Measurements from ENCODE around the gene ZNF865.

Gene ZNF865

GRCh38 chr19:55636723-55637122, 31.3 kb downstream of the ZNF865 start:
- TF ChIP-seq SIN3A (IDR thresholded peaks at IDR 0.05; ENCODE audit: borderline replicate concordance, insufficient read depth, low read length) (no peak), TAF1 (IDR thresholded peaks at IDR 0.05; ENCODE audit: borderline replicate concordance, insufficient read depth, low read length) (no peak), POLR2AphosphoS5 (IDR thresholded peaks at IDR 0.05; ENCODE audit: low read depth, low read length) (no peak), FOXP2 (optimal IDR thresholded peaks at IDR 0.05; ENCODE audit: borderline replicate concordance, extremely low read depth, extremely low read length, insufficient read depth) (no peak), REST (IDR thresholded peaks at IDR 0.05; ENCODE audit: insufficient read depth in 1 of 2, low read depth in 2 of 2, low read length in 2 of 2) (no peak)

GRCh38 chr19:55637534-55637933, 32.1 kb downstream of the ZNF865 start:
- no peak for TF ChIP-seq FOXP2 (optimal IDR thresholded peaks at IDR 0.05; ENCODE audit: borderline replicate concordance, extremely low read depth, extremely low read length, insufficient read depth)
- no peak for TF ChIP-seq POLR2AphosphoS5 (IDR thresholded peaks at IDR 0.05; ENCODE audit: low read depth, low read length)
- no peak for TF ChIP-seq TAF1 (IDR thresholded peaks at IDR 0.05; ENCODE audit: borderline replicate concordance, insufficient read depth, low read length)
- TF ChIP-seq SIN3A (IDR thresholded peaks at IDR 0.05; ENCODE audit: borderline replicate concordance, insufficient read depth, low read length), result no peak
- TF ChIP-seq REST (IDR thresholded peaks at IDR 0.05; ENCODE audit: insufficient read depth in 1 of 2, low read depth in 2 of 2, low read length in 2 of 2), result no peak

- no peak for TF ChIP-seq POLR2AphosphoS5 (IDR thresholded peaks at IDR 0.05; ENCODE audit: low read depth, low read length)
Measured at GRCh38 chr19:55638864-55639359, 33.5 kb downstream of the ZNF865 start.

GRCh38 chr19:55640043-55640576, 34.7 kb downstream of the ZNF865 start:
- TF ChIP-seq POLR2AphosphoS5 (IDR thresholded peaks at IDR 0.05; ENCODE audit: low read depth, low read length) (no peak), TAF1 (IDR thresholded peaks at IDR 0.05; ENCODE audit: borderline replicate concordance, insufficient read depth, low read length) (no peak), FOXP2 (optimal IDR thresholded peaks at IDR 0.05; ENCODE audit: borderline replicate concordance, extremely low read depth, extremely low read length, insufficient read depth) (peak; percentile 9)

GRCh38 chr19:55640577-55641425, 35.4 kb downstream of the ZNF865 start, which contains the start of gene ZNF580:
Gene ZNF580, plus strand, starts transcription at chr19:55641002. Its CDS starts 1,507 bp downstream, at chr19:55642509.
- TF ChIP-seq SIN3A (IDR thresholded peaks at IDR 0.05; ENCODE audit: borderline replicate concordance, insufficient read depth, low read length) (no peak), FOXP2 (optimal IDR thresholded peaks at IDR 0.05; ENCODE audit: borderline replicate concordance, extremely low read depth, extremely low read length, insufficient read depth) (peak; percentile 26), POLR2AphosphoS5 (IDR thresholded peaks at IDR 0.05; ENCODE audit: low read depth, low read length) (no peak), TAF1 (IDR thresholded peaks at IDR 0.05; ENCODE audit: borderline replicate concordance, insufficient read depth, low read length) (0 out of 2 replicates have a peak, but pooled peaks have one; percentile 51)

- TF ChIP-seq TAF1 (IDR thresholded peaks at IDR 0.05; ENCODE audit: borderline replicate concordance, insufficient read depth, low read length), result no peak
- no peak for TF ChIP-seq FOXP2 (optimal IDR thresholded peaks at IDR 0.05; ENCODE audit: borderline replicate concordance, extremely low read depth, extremely low read length, insufficient read depth)
- no peak for TF ChIP-seq POLR2AphosphoS5 (IDR thresholded peaks at IDR 0.05; ENCODE audit: low read depth, low read length)
- no peak for TF ChIP-seq SIN3A (IDR thresholded peaks at IDR 0.05; ENCODE audit: borderline replicate concordance, insufficient read depth, low read length)
- no peak for TF ChIP-seq REST (IDR thresholded peaks at IDR 0.05; ENCODE audit: insufficient read depth in 1 of 2, low read depth in 2 of 2, low read length in 2 of 2)
Measured at GRCh38 chr19:55641426-55642152, 36.1 kb downstream of the ZNF865 start.

All from PFSK-1 (cell line).